GM19023 (cell line): ENCODE results near the gene FAM217A.
"Not testable (repeated sequence)": the region's sequence is repeated elsewhere in the genome, so short reads cannot be mapped to it uniquely, and the experiment has no call there.

Experiments used
- ATAC-seq: cut with Tn5 transposase; IDR thresholded peaks from one replicate; pipeline ENCODE4 v1.9.1; 2021; ENCODE audit warnings: mild to moderate bottlenecking, moderate library complexity; ENCODE audit not compliant: unreplicated experiment

The FAM217A gene, protein sequence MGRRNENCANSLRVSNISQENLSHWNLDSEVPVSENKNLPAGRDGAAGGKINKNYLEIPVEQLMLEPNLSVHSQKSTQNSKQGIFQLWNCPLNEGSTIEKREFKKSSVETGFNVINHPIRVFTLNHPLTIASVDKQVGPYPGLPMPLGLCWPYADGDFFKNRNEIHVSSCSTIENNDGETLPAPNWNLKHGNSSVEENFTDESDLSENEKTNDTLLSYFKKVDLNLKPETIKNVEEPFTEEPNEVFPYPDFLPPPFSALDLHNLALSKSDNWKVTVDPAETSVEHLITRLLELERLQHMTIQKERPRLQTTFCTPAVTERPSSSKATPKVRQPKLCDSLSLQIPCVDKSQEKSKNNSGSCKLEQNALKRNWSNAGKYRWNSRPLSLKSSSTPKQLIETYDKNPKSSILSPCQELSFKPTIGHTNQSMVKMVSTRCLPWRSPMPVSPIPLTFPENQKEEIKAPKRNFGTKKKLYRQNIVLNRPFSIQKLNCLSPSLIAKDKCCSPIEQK

DNA sequence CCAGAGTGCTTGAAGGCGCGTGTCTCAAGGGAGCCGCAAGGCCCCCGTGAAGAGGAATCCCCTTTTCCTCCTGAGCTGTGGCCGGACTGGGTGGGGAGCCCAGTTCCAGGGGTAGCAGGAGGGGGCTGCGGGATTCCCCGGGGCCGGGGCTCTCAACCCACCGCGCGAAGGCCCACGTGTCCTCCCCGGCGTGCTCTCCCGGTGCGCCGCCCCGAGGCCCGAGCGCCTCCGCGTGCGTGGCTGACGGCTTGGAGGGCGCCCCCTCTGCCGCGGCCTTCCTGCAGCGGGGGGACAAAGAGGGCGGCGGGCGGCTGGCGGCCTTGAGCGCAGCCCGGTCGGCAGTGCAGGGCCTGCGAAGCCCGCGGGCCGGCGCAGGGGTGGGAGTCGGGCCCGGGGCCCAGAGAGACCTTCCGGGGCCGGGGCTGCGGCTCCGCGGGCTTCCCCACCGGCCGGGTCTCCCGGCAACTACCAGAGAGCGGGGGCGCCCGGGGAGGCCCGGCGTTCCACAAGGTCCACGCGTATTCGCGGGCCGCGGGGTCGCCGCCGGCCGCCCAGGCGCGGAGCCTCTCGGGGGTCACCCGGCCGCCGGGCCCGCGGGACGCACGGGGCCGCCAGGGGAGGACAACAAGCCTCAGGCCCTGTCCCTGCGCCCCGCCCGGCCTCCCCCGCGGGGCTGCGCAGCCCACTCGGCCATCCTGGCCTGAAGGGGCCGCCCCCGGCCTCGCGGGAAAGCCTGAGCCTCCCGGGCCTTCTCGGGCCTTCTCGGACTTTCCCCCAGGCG, at the start of gene FAM217A:
TSS of gene FAM217A (minus strand) at position 447 of the 781 bp plus-strand sequence. CDS start 1,723 bp downstream, outside the sequence.
- ATAC-seq, result no peak

DNA sequence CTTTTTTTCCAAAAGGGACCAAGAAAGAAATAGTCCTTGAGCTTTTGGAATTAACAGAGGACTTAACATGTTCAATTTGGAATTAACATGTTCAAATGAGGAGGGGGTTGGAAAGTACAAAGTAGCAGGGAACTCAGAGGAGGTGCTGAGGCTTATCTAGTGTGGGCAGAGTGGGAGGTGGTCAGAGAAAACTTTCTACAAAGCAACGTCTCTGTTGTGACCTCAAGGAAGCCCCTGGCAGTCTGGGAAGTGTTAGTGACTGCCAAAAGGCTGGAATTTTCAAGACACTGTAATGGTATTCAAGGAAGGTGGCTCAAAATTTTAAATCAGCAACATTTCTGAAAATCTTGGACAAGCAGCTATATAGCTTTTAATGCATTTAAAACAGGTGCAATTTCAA, 49.1 kb upstream of the FAM217A start:
- ATAC-seq, result no peak

DNA sequence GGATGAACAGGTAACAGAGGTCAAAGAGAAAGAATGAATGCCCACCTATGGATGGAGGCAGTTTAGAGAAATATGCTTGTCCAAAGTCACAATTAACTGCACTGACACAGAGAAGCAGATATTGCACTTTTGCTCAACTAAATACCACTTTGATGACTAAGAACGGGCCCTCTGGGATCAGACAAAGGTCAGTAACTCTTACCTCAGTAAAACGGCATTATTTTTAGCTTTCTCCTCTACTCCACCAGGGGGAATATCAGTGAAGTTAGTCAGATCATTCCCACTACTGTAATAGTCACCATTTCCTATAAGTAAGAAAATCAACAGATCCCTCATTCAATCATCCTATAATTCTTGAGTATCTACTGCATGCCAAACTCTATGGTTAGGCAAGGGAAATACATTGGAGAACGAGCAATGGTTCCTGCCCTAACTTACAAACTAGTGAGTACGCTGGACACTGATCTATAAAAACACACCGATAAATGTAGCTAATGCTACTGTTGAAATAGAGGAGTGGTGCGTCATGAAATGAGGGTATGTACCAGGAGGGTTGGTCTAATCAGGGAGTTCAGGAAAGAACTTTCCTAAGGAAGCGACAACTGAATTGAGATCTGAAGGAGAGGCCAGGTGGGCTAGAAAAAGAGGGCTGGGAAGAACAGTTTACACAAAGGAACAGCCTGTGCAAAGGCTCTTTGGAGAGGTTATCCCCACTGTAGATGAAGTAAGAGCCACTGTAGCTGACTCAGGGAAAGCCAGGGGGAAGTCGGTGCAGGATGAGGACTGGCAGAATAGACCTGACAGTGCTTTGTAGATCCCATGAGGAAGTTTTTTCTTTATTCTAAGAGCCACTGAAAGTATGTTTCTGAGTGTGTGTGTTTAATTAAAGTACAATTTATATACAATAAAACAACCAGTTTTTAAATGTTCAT, 47.3 kb upstream of the FAM217A start:
- ATAC-seq, result no peak

DNA sequence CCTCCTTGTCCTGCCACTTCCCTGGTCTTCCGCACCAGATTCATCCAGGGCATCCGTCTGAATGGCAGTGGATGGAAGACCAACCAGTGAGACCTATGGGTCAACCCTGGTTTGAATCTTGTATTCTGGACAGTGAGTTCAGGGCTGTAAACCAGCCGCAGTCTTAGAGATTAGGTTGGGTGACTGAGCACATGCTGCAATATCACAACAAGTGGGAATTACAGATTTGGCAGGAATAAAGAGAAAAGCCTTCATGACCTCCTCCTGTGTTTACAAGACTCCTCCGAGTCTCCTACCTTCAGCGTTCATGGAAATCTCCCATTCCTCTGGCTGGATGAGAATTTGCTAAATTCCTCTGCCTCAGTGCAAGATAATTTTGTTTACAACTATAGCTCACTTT, 46.6 kb upstream of the FAM217A start:
- ATAC-seq, result no peak

DNA sequence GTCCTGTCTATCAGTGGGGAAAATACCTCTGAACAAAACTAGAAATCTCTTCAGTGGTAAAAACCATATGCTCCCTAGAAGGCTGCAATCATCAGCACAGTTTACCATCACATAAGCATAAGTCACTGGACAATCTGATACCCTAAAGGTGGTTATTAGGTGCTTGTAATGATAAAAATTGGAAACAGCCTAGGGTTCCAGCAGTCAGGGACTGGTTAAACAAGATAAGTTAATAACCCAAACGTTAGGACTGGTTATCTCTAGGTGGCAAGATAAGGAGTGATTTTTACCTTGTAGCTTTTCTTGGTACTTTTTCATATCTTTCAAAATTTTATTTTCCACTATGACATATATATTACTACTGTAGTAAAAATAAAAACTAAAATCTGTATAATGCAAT, 45.4 kb upstream of the FAM217A start:
- ATAC-seq, result no peak

DNA sequence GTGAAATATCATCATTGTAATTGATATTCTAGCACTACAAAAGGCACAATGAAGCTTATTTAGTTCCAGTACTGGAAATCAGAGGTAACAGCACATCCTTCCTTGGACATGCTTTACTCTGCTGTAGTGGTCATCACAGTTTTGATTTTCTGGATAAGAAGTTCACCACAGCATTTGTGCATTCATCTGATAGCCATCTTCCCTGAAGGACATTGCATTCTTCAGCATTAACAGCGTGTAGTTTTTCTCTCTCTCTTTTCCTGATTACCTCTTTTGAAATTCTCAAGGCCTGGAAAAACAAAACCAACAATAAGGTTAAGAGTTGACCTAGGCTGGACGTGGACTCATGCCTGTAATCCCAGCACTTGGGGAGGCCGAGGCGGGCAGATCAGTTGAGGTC, 36.8 kb upstream of the FAM217A start:
- ATAC-seq, result no peak

DNA sequence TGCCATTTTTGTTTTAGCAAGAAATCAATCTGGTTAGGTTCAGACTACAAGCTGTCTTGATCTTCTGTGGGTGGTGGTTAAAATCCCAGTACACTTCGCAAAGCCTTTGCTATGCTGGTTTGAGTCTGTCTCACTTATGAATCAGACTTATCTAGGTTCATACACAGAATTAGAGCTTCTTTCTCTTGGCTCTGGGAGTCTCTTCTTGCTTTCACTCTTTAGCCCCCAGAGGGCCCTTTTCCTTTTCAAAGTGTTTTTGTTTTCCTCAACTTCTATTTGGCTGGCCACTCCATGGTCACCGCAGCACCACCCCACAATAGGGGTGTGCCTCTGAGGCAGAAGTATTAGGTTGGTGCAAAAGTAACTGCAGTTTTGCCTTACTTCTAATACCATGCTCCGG, 35.2 kb upstream of the FAM217A start:
- no peak for ATAC-seq

DNA sequence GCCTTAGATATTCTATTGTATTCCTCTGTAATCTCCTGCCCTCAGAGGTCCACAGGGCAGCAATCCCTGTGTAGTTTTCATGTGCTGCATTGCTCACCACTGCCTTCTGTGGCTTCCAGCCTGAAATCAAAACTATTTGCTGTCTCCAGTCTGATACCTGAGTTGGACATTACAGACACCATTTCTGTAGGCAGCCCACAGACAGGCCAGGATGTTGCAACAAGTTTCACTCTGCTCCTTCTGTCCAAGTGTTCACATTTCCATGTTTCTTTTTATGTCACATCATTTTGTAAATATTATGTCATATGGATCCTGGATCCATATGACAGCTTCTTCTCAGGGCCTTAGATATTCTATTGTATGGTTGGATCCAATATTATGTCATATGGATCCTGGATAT, 34.7 kb upstream of the FAM217A start:
- no peak for ATAC-seq

DNA sequence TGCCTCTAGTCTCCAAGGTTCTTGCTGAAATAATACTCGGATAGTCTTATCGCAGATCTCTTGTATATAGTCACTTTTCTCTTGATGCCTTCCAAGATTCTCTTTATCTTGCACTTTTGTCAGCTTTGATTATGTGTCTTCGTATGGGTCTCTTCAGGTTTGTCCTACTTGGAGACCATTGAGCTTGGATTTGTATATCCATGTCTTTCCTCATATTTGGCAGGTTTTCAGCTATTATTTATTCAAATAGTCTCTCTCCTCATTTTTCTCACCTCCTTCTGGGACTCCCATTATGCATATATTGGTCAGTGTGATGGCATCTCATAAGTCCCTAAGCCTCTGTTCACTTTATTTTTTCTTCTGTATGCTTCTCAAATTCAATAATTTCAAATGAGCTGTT, 33.4 kb upstream of the FAM217A start:
- no peak for ATAC-seq

DNA sequence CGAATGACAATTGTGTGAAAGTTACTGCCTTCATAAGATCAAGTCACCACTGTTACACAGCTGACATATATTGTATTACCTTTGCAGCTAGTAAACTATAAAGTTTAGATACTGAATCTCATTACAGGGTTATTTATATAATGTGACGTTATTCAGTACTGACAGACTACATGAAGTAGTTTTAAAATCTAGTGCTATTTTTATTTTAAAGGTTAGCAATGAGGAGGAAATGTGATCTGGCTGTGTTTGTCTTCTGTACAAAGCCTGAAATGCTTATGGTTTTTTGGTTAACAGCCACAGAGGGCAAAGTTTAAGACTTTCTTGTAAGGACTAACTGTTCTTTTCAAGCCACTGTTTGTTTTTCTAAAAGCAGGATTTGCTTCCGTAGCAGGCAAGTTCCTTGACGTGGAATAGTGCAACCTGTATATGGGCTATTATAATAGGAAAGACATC, 30.5 kb upstream of the FAM217A start:
- not testable (repeated sequence) for ATAC-seq

DNA sequence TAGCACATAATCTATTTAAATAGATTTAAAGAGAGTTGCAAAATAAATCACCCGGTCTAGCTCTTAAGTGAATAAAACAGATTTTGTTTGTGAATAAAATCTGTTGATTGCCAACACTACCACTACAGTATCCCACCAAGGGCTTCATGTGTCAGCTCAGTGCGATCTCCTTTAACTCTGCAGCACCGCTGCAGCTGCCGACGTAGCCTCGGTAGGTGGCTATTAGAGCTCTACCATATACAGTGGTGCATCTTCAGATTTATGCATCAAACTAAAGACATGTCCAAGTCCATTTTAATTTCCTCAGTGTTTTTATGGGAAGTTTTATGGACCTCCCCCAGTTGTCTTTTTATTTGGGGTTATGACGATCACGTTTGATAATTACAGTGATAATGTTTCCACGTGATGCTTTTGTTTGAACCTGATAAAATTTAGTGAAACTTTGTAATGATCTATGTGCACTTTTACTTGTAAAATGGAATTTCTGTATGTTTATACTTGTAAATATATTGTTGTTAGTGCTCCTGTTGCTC, 29.7 kb upstream of the FAM217A start:
- no peak for ATAC-seq

DNA sequence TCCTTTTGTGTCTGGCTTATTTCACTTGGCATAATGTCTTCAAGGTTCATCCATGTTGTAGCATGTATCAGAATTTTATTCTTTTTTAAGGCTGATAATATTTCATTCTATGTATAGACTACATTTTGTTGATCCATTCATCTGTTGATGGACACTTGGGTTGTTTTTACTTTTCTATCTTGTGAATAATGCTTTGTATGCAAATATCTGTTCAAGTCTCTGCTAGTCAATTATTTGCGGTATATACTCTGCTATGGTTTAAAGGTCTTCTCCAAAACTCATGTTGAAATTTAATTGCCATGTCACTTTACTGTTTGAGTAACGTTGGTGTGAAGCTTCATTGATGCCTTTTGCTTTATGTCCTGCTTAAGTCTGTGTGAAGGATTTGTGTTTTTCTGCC, 28.9 kb upstream of the FAM217A start:
- ATAC-seq, result no peak

DNA sequence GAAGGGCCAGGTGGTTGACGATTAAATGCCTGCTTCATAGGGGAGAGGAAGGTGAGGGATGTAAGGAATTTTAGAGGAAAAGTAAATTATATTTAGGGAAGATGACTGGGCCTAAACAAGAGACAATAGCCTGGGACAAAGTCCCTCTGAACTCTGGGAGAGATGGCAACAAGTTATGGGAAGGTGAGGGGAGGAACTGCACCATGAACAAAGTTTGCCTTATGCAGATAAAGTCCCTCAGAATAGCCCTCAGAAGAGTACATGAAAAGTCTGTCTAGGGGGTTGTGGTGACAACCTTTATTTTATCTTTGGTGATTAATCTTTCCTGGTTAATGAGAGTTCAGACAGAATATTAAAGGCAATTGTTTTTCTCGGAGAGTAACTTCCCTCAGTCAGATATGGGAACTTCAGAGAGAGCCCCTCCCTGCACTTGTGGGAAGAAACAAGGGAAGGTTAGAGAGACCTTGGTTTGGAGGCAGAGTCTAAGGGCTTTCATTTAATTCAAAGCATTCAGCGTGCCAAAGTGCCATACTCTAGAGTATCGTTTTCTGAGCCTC, 27.1 kb upstream of the FAM217A start:
- ATAC-seq, result no peak

DNA sequence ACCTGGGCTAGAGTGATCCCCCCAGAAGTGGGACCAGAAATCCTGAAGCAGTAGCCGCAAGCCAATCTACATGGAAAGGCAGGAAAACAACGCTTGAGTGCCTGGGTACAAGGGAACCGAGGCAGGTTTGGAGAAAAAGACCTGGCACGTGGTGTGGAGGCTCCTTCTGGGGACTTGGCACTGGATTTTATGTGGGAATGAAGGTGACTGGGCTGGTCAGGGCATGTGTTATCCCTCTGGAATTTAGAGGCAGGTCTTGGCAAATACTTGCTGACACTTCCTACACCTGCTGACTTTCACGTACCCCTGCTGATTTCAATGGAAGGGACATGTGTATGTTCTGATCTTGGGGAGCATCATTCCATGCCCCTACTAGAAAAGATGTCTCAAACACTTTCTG, 25.0 kb upstream of the FAM217A start:
- ATAC-seq, result no peak

DNA sequence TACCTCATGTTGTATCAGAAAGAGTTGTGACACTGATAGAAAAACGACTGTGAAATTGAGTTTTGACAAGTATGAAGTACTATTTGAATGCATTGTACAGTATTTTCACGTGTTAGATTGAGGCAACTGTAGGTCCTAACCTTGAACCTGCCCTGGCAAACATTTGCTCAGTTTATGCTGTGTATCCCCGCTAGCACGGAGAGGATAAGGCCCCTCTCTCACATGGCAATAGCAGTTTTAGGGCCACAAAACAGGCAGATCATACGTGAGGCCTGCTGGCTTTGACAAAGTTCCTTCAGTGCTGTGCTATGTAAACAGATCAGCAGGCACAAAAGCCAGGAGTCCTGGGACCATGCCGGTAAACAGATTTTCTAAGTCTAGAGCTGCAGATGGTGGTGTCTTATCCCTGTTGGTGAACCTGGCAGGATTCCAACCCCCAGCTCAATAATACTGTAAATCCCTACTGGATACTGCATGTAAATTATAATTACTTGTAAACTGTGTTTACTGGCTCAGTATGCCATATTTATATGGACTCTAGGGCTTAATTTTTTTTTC, 23.8 kb upstream of the FAM217A start:
- ATAC-seq, result no peak

DNA sequence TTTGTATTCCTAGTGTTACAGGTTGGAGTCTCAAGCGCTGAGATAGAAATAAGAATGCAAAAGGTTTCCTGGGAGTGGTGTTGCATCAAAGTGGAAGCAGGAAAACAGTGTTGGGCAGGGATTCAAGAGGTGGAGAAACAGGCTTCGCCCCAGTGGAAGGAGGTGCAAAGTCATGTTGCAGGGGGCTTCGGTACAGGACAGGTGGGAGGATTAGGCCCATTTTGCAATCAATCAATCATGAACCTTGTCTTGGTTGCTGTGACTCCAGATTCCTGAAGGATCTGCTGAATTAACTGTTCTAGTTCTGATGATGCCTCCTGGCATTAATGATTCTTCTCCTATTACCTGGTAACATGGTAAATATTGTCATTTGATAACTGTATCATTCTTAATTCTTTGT, 22.4 kb upstream of the FAM217A start:
- no peak for ATAC-seq

DNA sequence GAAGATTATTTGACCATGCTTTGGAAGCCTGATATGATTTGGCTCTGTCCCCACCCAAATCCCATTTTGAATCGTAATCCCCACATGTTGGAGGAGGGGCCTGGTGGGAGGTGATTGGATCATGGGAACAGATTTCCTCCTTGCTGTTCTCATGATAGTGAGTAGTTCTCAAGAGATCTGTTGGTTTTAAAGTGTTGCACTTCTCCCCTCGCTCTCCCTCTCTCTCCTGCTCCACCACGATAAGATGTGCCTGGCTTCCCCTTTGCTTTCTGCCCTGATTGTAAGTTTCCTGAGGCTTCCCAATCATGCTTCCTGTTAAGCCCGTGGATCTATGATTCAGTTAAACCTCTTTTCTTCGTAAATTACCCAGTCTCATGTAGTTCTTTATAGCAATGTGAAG, 21.7 kb upstream of the FAM217A start:
- ATAC-seq, result no peak

DNA sequence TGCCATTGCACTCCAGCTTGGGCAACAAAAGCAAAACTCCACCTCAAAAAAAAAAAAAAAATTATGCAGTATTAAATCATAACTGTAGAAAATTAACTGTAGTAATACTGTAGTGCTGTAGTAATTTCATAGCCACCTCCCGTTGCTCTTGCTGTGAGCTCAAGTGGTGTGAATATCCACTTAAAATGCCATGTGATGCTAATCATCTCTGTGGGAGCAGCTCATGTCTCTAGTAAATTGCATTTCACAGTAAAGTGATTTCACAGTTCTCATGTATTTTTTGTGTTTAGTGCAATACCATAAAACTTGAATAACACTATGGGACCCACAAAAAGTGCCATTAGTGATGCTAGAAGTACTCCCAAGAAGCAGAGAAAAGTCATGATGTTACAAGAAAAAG, 14.4 kb upstream of the FAM217A start:
- no peak for ATAC-seq

DNA sequence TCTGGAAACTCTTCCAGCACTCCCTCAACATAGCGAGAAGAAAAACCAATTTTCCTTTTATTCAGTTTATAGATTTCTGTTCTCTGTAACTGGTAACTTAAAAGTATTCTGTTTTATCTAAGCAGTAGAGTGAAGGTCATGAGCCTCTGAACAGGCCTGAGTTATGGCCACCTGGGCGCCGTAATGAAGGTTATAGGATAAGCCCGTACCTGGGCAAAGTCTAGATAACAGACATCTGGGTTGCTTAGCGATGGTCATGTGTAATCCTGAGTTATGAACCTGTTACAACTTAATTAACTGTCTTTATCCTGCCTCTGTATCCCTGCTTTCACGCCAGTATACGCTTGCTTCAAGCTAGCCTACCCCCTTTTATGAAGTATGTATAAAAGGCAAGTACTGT, 13.0 kb upstream of the FAM217A start:
- ATAC-seq, result no peak

DNA sequence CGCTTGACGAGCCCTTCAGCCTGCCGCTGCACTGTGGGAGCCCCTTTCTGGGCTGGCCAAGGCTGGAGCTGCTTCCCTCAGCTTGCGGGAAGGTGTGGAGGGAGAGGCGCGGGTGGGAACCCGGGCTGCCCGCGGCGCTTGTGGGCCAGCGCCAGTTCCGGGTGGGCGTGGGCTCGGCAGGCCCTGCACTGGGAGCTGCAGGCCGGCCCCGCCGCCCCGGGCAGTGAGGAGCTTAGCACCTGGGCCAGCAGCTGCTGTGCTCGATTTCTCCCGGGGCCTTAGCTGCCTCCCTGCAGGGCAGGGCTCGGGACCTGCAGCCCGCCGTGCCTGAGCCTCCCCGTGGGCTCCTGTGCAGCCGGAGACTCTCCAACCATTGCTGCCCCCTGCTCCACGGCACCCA, 11.1 kb upstream of the FAM217A start:
- not testable (repeated sequence) for ATAC-seq
